NCI-H1105 treated with DMSO at 0.1 percent for 48 hours (cell line): ENCODE data around the gene RNF180.
A peak's percentile ranks its signal among the peaks of the same experiment; 100 is the strongest.
"Not testable (repeated sequence)": the region's sequence is repeated elsewhere in the genome, so short reads cannot be mapped to it uniquely, and the experiment has no call there.

Source experiments
- DNase-seq: peaks from one replicate; lab custom pipeline; 2025; lab: John Stamatoyannopoulos, UW

The RNF180 gene

DNA sequence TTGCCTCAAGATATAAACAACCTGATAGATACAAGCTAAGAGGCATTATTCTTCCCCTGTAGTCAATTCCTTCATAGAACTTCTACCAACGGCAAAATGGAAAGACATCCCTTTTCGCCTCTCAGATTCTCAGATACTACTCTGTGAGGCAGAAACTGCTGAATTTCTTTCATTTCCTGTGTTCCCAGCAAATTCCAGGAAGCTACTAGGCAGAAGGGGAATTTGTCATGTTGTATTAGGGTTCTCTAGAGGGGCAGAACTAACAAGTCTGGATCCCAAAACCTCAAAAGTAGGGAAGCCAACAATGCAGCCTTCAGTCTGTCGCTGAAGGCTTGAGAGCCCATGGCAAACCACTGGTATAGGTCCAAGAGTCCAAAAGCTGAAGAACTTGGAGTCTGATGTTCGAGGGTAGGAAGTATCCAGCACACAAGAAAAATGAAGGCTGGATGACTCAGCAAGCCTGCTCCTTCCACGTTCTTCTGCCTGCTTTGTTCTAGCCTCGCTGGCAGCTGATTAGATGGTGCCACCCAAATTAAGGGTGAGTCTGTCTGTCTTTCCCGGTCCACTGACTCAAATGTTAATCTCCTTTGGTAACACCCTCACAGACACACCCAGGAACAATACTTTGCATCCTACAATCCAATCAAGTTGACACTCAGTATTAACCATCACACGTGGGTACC lies 15.2 kb downstream of the RNF180 start:
- DNase-seq: no peak

DNA sequence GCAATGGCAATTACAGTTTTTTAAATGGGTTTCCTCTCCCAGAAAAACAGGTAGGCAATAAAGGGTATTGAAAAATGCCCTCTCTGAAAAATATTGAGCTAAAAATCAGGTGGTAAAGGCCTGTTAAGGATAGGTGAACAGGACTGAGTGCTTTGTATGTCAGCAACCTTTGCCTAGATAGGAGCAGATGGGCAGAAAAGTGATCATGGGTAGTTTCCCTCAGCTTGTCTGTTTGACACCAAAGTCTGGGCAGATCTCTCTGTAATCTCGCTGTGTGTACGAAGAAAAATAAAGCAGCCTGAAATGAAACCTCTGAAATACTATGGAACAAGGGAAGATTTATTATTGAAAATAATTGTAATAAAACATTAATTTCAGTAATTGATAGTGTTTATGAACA lies 15.8 kb downstream of the RNF180 start:
- no peak for DNase-seq

- no peak for DNase-seq
Measured at GRCh38 chr5:64183956-64184355, 18.3 kb downstream of the RNF180 start.

GRCh38 chr5:64184832-64185231 lies 19.2 kb downstream of the RNF180 start:
- DNase-seq: no peak

DNA sequence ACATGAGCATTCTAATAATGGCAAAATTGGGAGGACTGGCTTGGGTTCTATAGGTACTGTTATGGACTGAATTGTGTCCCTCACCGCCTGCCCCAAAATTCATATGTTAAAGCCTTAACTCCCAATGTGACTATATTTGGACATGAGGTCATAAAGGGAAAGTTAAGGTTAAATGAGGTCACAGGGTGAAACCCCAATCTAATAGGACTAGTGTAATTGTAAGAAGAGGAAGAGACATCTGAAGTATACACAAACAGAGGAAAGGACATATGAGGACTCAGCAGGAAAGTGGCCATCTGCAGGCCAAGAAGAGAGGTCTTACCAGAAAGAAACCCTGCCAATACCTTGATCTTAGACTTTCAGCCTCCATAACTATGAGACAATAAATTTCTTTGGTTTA lies 23.1 kb downstream of the RNF180 start:
- DNase-seq: no peak

- no peak for DNase-seq
Measured at GRCh38 chr5:64190562-64191306, 25.1 kb downstream of the RNF180 start.

GRCh38 chr5:64195981-64196380 lies 30.3 kb downstream of the RNF180 start:
- DNase-seq: no peak

GRCh38 chr5:64199425-64199824 lies 33.8 kb downstream of the RNF180 start:
- DNase-seq: no peak

GRCh38 chr5:64201996-64202395 lies 36.4 kb downstream of the RNF180 start:
- DNase-seq: no peak

DNA sequence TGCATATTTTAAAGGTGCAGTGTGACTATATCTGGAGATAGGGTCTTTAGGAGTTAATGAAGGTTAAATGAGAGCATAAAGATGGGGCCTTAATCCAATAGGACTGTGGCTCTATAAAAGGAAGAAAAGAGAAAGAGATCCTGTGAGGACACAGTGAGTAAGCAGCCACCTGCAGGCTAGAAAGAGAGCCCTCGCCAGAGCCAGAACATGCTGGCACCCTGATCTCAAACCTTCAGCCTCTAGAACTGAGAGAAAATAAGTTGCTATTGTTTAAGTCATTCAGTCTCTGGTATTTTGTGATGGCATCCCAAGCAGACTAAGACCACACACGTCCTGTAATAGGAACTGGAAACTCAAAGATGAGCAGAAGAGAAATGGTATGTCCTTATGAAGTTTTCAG lies 41.0 kb downstream of the RNF180 start:
- no peak for DNase-seq

DNA sequence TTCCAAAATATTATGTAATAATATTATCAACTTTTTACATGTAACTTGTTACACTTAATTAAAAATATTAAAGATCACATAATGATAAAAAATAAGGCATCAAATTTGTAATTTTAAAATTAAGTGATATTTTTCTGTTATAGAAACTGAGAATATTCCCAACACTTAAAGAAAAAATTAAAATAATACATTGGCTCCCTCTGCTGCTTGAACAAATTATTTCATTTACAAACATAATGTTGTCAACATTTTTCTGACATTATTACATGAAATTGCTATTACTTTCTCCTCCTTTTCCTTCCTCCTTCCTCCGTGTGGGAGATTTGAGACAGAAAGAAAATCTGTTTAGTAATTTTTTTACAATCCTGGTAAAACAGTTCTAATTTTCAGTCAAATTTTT lies 42.3 kb downstream of the RNF180 start:
- DNase-seq: no peak

GRCh38 chr5:64209353-64209752 lies 43.7 kb downstream of the RNF180 start:
- DNase-seq: no peak

DNA sequence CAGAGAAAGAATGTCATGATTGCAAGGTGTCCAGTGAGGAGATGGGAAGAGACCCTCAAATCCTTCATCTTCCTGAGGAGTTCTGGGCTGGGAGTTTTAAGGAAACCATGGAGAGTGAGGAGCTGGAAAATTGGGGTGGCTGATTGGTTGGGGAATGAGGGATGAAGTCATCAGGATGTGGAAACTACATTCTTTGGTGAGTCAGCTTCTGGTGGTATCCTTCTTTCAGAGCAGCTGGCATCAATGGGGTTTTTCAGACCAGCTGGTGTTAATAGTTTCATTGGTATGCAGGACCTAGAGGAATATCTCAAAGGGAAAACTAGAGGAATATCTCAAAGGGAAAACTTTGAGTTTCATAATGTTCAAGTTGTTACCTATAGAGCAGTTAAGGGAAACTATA lies 45.2 kb downstream of the RNF180 start:
- no peak for DNase-seq

DNA sequence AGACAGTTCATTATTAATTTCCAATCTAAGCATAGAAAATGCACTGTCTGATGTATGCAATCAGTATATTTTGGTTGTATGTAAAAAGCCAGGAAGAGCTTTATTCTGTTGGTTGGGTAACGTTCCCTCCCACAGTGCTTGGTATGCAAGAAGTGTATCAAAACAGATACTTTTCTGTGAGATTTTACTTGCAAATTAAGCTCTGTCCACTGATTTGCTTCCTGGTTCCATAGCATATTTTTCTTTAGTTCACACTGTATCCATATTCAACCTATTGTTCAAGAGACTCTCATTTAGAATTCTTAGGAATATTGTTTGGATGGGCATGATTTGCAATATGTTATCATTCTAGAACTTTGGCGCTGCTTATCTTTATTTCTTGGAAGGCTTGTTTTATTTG lies 47.4 kb downstream of the RNF180 start:
- DNase-seq: no peak

GRCh38 chr5:64213531-64213930 lies 47.9 kb downstream of the RNF180 start:
- DNase-seq: no peak

DNA sequence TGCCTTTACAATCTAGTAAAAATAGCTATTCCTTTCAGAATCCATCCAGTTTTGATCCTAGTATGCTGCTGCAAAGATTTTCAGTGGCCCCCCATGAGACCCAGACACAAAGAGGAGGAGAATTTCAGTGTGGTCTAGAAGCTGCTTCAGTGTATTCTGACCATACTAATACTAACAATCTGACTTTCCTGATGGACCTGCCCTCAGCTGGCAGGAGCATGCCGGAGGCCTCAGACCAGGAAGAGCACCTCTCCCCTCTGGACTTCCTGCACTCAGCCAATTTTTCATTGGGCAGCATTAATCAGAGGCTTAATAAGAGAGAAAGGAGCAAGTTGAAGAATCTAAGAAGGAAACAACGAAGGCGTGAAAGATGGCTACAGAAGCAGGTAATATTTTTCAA lies 48.5 kb downstream of the RNF180 start:
- no peak for DNase-seq

- no peak for DNase-seq
Measured at GRCh38 chr5:64221911-64222310, 56.3 kb downstream of the RNF180 start.

GRCh38 chr5:64225286-64225981 lies 59.8 kb downstream of the RNF180 start:
- not testable (repeated sequence) for DNase-seq

DNA sequence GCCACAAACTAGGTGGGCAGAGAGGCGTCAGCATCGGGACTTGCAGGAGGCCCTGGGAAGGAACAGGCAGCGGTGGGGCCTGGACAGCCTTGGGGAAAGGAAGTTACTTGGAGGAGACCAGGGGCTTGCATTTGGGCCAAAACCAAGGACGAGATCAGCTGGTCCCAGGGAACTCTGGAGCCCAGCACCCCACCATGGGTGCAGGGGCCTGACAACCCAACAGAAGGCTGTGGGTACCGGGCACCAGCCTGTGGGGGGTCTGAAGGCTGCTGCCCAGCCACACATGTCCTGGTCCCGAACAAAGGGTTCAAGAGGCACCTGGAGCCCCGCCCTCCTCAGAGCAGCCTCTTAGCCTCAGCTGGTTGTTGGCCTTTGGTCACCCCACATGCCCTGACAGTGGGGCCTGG lies 61.5 kb downstream of the RNF180 start:
- DNase-seq: not testable (repeated sequence)

GRCh38 chr5:64229163-64229774 lies 63.6 kb downstream of the RNF180 start:
- DNase-seq: peak; percentile 20

- DNase-seq: no peak
Measured at GRCh38 chr5:64260756-64261155, 95.1 kb downstream of the RNF180 start.

DNA sequence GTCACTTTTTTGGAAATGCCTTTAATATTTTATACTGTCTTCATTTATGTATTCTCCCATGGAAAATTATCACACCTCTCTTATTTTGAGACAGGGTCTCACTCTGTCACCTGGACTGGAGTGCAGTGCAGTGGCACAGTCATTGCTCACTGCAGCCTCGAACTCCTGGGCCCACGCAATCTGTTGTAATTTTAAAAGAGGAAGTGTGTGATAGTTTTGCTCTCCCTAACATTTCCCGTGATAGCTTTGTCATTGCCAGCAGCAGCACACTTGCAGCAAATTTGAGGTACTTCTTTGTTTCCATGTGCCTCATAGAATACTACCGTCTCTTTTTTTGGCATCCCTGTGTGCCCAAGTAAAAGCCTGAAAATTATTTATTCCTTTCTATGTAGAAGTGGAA lies 103.5 kb downstream of the RNF180 start:
- DNase-seq: no peak

DNA sequence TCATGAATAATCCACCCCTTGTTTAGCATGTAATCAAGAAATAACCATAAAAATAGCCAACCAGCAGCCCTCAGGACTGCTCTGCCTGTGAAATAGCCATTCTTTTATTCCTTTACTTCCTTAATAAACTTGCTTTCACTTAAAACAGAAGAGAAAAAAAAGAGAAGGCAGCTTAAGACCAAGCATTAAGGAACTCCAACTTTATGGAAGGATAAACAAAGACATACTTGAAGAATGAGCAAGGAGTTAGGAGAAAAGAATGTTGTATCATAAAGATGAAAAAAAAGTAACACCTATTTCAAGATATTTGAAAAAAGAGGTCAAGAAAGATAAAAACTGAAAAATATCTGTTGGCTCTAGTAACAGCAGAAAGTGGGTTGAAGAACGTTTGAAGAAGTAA lies 107.6 kb downstream of the RNF180 start:
- DNase-seq: no peak
